HL-60 (cell line): ENCODE data around the gene SLC24A3.

ENCODE experiments used
- DNase-seq, 2 experiments: peaks; one replicate each; pipeline ENCODE4 v3.0.0-alpha.2; 2010 to 2020; ENCODE audit warnings: low read depth in 1 of 2, low spot score in 1 of 2
- H3K27ac ChIP-seq: fragments of 250-450 bp; sonication (Bioruptor Pico); replicated peaks from 2 replicates; pipeline ENCODE4 v1.5.1; 2020; ENCODE audit warnings: mild to moderate bottlenecking, moderate library complexity
- H3K27me3 ChIP-seq: fragments of 250-450 bp; sonication (Bioruptor Pico); 2 replicates; pipeline ENCODE4 v1.5.1; 2021; ENCODE audit warnings: mild to moderate bottlenecking, moderate library complexity; ENCODE audit not compliant: insufficient read depth, poor library complexity, severe bottlenecking
- H3K4me3 ChIP-seq: replicated peaks from 2 replicates; pipeline ENCODE4 v1.5.1; 2011; ENCODE audit warnings: mild to moderate bottlenecking, control low read depth, low read length; ENCODE audit not compliant: insufficient read depth
- CTCF ChIP-seq: IDR thresholded peaks from one replicate; pipeline ENCODE4 v1.5.1; 2011; ENCODE audit warnings: low read length, control low read depth, inconsistent platforms; ENCODE audit not compliant: insufficient read depth
- GABPA ChIP-seq: IDR thresholded peaks from 2 replicates; pipeline ENCODE4 v1.6.1; 2012; ENCODE audit warnings: low read depth
- POLR2AphosphoS5 ChIP-seq: IDR thresholded peaks from 2 replicates; pipeline ENCODE4 v1.6.1; 2012; ENCODE audit warnings: low read depth
- SPI1 ChIP-seq: IDR thresholded peaks from 2 replicates; pipeline ENCODE4 v1.6.1; 2012; ENCODE audit warnings: low read depth, mild to moderate bottlenecking, borderline replicate concordance
- TF ChIP-seq, protein P1 (sequence below): IDR thresholded peaks from 2 replicates; pipeline ENCODE4 v1.6.1; 2012; ENCODE audit warnings: low read depth; ENCODE audit not compliant: insufficient replicate concordance

SLC24A3 gene

DNA sequence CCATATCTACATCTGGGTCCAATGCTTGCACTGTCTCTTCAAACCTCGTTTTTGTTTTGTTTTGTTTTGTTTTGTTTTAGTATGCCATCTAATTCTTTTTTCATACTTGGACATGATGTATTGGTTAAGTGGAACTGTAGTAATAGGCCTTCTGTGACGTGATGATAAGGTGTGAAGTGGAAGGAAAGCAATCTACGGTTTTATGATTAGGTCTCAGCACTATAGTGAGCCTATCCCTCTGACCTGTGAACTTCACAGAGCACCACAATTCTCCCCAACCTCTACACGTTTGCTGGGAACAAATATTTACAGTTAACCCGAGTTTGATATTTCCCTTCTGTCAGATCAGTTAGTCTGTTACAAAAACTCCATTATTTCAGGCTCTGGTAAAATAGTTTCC, 19.1 kb upstream of the SLC24A3 start:
- TF ChIP-seq, protein P1, sequence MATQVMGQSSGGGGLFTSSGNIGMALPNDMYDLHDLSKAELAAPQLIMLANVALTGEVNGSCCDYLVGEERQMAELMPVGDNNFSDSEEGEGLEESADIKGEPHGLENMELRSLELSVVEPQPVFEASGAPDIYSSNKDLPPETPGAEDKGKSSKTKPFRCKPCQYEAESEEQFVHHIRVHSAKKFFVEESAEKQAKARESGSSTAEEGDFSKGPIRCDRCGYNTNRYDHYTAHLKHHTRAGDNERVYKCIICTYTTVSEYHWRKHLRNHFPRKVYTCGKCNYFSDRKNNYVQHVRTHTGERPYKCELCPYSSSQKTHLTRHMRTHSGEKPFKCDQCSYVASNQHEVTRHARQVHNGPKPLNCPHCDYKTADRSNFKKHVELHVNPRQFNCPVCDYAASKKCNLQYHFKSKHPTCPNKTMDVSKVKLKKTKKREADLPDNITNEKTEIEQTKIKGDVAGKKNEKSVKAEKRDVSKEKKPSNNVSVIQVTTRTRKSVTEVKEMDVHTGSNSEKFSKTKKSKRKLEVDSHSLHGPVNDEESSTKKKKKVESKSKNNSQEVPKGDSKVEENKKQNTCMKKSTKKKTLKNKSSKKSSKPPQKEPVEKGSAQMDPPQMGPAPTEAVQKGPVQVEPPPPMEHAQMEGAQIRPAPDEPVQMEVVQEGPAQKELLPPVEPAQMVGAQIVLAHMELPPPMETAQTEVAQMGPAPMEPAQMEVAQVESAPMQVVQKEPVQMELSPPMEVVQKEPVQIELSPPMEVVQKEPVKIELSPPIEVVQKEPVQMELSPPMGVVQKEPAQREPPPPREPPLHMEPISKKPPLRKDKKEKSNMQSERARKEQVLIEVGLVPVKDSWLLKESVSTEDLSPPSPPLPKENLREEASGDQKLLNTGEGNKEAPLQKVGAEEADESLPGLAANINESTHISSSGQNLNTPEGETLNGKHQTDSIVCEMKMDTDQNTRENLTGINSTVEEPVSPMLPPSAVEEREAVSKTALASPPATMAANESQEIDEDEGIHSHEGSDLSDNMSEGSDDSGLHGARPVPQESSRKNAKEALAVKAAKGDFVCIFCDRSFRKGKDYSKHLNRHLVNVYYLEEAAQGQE: no peak
- TF ChIP-seq CTCF: no peak
- TF ChIP-seq POLR2AphosphoS5: no peak
- no peak for TF ChIP-seq SPI1
- no peak for TF ChIP-seq GABPA
- H3K4me3 ChIP-seq: no peak overlapping the region
- H3K27me3 ChIP-seq: no peaks in the 10 kb centered on the region
- no peak overlapping the region for H3K27ac ChIP-seq
- no peak for DNase-seq

GRCh38 chr20:19205981-19206396, 6.5 kb upstream of the SLC24A3 start:
- TF ChIP-seq POLR2AphosphoS5 (no peak), CTCF (peak; percentile 81), GABPA (no peak), SPI1 (no peak)
- TF ChIP-seq, protein P1: no peak
- Histone ChIP-seq H3K4me3 (no peak overlapping the region), H3K27ac (no peak overlapping the region), H3K27me3 (peaks cover 4% of the 10 kb centered on the region)
- peak; percentile 7 to 47 for DNase-seq

GRCh38 chr20:19207541-19207940, 4.9 kb upstream of the SLC24A3 start:
- Histone ChIP-seq H3K4me3 (no peak overlapping the region), H3K27ac (no peak overlapping the region), H3K27me3 (peaks cover 14% of the 10 kb centered on the region)
- TF ChIP-seq SPI1 (no peak), CTCF (no peak), POLR2AphosphoS5 (no peak), GABPA (no peak)
- TF ChIP-seq, protein P1: no peak
- DNase-seq: no peak
